ENCODE measurements around the gene RALGAPA1. TPM values are rescaled to one million over a fixed set of nuclear protein-coding genes. Genes with fewer than 3 reads are reported as not detected.
"Not testable (repeated sequence)": the region's sequence is repeated elsewhere in the genome, so short reads cannot be mapped to it uniquely, and the experiment has no call there.

RALGAPA1 gene
- total and polyA plus RNA-seq, 2 donors = 17.4 to 209 TPM

DNA sequence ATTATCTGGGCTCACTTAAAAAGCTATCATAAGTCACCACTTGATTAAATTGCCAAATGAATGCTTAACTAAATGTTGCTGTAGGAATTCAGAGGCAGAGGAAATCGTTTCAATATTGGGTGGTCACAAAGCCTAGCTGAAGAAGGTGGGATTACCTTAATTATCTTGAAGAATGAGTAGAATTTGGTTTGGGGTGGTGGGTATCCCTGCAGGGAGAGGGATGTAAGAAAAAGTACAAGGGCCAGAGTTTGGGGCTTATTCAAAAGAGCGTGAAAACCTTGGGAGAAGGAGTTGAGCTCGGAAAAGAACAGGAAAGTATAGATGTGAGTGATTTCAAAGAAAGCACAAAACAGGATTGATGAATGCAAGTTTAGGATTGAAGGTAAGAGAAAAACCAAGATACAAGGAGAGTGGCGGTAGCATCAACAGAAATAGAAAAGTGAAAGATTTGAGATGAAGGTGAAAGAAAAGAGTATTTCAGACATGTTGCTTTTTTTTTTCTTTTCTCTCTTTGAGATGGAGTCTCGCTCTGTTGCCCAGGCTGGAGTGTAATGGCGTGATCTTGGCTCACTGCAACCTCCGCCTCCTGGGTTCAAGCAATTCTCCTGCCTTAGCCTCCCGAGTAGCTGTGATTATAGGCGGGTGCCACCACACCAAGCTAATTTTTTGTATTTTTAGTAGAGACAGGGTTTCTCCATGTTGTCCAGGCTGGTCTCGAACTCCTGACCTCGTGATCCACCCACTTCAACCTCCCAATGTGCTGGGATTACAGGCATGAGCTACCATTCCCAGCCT is 18.8 kb upstream of the RALGAPA1 start:
- Histone ChIP-seq H3K36me3 (ENCODE audit: insufficient read depth) (peaks cover 3% of the 10 kb centered on the region), H3K4me1 (ENCODE audit: insufficient read depth) (no peaks in the 10 kb centered on the region), H3K27ac (ENCODE audit: low read depth) (no peak overlapping the region), H3K4me3 (ENCODE audit: low read depth, low read length) (no peak overlapping the region)
- DNase-seq (ENCODE audit: extremely low spot score) = no peak
- 92% methylated on average over 11 of the region's 11 CpGs for WGBS

DNA sequence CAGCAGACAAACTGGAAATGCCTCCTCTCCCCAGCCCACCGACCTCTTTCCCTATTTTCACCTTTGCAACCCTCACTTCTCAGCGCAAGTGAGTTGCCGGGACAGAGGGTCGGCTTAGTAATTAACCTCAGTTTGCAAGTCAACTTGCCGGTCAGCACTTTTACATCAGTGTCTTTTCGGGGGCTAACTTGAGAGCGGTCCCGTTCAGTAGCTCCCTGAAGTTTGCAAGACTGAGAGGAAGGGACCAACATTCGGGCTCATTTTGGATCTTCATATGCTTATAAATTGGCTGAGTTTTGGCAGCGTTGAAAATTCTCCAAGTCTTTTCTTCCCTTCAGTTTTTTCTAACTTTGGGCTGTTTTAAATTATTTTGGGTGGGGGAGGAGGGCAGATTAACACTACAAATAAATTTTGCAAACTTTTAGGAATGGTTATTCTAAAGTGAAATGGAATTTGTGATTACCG is 17.9 kb upstream of the RALGAPA1 start:
- DNase-seq (ENCODE audit: extremely low spot score) = no peak
- 3% methylated on average over 11 of the region's 11 CpGs for WGBS
- H3K36me3 ChIP-seq (ENCODE audit: insufficient read depth) = peaks cover 3% of the 10 kb centered on the region

DNA sequence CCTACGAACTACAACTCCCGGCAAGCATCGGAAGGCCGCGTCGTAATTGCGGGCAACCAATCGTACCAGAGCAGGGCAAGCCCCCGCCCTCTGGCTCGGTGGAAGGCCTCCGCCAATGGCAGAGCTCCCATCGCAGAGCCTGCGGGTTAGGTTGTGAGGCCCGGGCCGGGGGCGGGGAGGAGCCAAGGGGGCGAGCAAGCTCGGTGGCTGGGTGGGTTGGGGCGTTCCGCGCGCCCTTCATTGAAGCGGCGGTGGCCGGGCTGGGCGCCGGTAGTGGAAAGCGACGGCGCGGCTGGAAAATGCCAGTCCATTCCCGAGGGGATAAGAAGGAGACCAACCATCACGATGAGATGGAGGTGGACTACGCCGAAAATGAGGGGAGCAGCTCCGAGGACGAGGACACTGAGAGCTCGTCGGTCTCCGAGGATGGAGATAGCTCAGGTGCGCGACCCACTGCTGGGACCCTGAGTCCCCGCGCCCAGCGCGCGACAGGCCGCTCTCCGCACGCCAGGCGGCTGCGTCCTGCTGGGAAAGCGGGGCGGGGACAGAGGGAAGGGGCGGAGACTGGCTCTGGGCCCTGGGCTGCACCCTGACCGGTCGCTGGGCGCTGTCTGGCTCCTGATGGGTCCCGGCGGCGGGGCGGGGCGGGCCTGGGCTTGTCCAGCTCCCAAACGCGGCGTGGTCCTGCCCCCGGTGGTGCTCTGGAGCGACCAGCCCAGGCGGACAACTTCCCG is 17.3 kb upstream of the RALGAPA1 start, which contains the start of gene BRMS1L:
TSS of gene BRMS1L (plus strand) at position 121 of the 734 bp plus-strand sequence. CDS start at position 300, 179 bp downstream.
- H3K27ac ChIP-seq (ENCODE audit: low read depth) = peak within 1 kb of the TSS; percentile 95
- DNase-seq (ENCODE audit: extremely low spot score) = peak; percentile 98
- no peaks in the 10 kb centered on the region for H3K4me1 ChIP-seq (ENCODE audit: insufficient read depth)
- H3K36me3 ChIP-seq (ENCODE audit: insufficient read depth) = no peaks in the 10 kb centered on the region
- peak within 1 kb of the TSS; percentile 66 for H3K4me3 ChIP-seq (ENCODE audit: low read depth, low read length)
- WGBS = under 1% methylated on average over 70 of the region's 70 CpGs

More for the DNA sequence above, 17.9 kb upstream of the RALGAPA1 start:
- Histone ChIP-seq H3K27ac (ENCODE audit: low read depth) (no peak overlapping the region), H3K4me1 (ENCODE audit: insufficient read depth) (no peaks in the 10 kb centered on the region), H3K4me3 (ENCODE audit: low read depth, low read length) (peak overlapping the region; percentile 66)

DNA sequence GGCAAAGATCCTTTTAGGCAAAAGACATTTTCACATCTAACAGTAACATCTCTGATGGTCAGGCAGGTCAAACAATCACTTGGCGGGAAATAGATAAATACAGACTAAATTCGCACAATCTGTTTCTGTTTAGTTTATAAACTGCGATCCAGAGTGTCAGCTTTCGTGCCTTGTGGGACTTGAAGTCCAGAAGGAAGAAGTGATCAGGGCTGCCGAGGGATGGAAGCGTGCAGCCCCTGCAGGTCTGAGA is 16.8 kb upstream of the RALGAPA1 start:
- Histone ChIP-seq H3K27ac (ENCODE audit: low read depth) (no peak overlapping the region), H3K4me3 (ENCODE audit: low read depth, low read length) (peak overlapping the region; percentile 38)
- 0% methylated on average over 6 of the region's 6 CpGs for WGBS

DNA sequence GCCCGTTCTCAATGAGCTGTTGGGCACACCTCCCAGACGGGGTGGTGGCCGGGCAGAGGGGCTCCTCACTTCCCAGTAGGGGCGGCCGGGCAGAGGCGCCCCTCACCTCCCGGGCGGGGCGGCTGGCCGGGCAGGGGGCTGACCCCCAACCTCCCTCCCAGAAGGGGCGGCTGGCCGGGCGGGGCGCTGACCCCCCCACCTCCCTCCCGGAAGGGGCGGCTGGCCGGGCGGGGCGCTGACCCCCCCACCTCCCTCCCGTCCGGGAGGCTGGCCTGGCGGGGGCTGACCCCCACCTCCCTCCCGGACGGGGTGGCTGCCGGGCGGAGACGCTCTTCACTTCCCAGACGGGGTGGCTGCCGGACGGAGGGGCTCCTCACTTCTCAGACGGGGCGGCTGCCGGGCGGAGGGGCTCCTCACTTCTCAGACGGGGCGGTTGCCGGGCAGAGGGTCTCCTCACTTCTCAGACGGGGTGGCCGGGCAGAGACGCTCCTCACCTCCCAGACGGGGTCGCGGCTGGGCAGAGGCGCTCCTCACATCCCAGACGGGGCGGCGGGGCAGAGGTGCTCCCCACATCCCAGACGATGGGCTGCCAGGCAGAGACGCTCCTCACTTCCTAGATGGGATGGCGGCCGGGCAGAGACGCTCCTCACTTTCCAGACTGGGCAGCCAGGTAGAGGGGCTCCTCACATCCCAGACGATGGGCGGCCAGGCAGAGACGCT is 15.5 kb upstream of the RALGAPA1 start:
- H3K4me3 ChIP-seq (ENCODE audit: low read depth, low read length); H3K4me1 ChIP-seq (ENCODE audit: insufficient read depth); H3K27ac ChIP-seq (ENCODE audit: low read depth); H3K36me3 ChIP-seq (ENCODE audit: insufficient read depth); DNase-seq (ENCODE audit: extremely low spot score): not testable (repeated sequence)
- WGBS = 69% methylated on average over 34 of the region's 55 CpGs

More for the DNA sequence above, 16.8 kb upstream of the RALGAPA1 start:
- DNase-seq (ENCODE audit: extremely low spot score) = no peak
- H3K36me3 ChIP-seq (ENCODE audit: insufficient read depth) = no peaks in the 10 kb centered on the region
- no peaks in the 10 kb centered on the region for H3K4me1 ChIP-seq (ENCODE audit: insufficient read depth)

DNA sequence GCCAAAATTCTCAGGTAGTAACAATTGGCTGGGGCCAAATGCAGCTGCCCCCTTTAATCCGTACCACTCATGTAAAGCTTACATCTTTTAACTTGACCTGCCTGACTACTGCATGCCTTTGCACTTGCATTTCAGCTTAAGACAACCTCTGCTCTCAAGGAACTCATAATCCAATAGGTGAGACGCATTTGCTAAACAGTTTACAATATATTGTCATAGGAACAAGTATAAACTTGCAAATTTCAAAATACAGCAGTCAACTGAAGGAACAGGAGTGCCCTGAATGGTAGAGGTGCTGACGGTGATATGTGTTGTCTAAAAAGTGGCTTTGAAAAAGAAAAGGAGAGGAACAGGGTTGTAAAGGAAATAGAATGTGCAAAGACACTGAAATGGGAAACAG is 13.4 kb upstream of the RALGAPA1 start:
- Histone ChIP-seq H3K4me3 (ENCODE audit: low read depth, low read length) (no peak overlapping the region), H3K27ac (ENCODE audit: low read depth) (peak overlapping the region; percentile 41), H3K36me3 (ENCODE audit: insufficient read depth) (no peaks in the 10 kb centered on the region), H3K4me1 (ENCODE audit: insufficient read depth) (peaks cover 2% of the 10 kb centered on the region)
- 59% methylated on average over 3 of the region's 3 CpGs for WGBS
- no peak for DNase-seq (ENCODE audit: extremely low spot score)

DNA sequence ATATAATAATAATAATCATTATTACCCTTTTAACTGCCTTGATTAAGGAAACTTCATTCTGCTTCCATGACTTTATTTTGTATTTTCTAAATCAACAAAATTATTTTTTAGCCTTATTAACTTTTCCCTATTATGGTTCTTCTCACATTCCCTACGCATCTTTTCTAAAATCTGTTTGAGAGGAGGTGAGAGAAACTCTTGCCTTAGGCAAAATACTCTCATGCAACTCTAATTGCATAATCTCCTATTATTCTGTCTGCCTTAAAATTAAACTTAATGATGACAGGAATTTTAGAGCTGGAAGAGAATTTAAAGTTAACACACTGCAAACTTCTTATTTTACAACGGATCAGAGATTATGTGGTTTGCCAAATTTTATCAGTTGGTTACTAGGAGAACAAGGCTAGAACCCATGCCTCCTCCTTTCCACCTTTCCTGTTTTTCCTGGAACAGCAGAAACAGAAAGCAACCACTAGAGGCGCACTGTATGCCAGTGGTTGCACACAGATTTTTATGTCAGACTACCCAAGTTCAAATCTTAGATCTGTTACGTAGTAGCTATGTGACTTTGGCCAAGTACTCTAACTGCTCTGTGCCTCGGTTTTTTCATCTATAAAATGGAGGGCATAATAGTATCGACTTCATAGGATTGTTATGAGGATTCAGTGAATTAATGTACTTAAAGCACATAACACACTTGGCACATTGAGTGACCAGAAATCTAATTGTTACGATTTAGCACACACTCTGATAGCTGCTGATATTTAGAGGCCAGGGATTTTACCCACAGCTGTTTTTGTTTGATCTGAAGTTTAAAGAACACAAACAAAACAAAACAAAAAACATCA is 12.7 kb upstream of the RALGAPA1 start:
- no peak for DNase-seq (ENCODE audit: extremely low spot score)
- 24% methylated on average over 7 of the region's 7 CpGs for WGBS

DNA sequence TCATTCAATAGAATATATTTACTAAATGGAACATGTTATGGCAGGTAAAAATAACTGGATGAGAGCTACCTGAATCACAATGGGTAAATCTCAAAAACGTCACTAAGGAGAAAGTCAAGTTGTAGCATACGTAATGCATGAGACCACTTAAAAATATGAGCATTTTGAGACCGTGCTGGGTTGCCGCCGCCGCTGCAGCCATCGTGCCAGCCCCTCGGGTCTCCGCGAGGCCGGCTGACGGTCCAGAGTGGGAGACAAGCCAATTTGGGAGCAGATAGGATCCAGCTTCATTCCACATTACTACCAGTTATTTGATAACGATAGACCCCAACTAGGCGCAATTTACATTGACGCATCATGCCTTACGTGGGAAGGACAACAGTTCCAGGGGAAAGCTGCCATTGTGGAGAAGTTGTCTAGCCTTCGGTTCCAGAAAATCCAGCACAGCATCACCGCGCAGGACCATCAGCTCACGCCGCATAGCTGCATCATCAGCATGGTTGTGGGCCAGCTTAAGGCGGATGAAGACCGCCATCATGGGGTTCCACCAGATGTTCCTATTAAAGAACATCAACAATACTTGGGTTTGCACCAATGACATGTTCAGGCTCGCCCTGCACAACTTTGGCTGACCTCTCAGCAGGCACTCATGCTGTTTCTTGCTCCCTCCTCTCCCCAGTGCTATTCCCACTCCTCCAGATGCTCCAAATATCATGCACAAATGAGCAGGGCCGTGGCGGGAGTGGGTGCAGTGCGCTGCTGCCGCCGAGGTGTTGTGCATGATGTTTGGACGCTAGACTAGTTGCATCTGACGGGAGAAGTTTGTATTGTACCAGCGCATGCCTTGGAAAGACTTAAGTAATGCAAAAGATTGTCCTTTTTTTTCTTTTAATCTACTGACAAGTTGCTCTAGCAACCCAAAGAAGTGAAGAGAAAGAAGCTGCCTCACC is 10.8 kb upstream of the RALGAPA1 start:
- Histone ChIP-seq H3K36me3 (ENCODE audit: insufficient read depth) (no peaks in the 10 kb centered on the region), H3K4me3 (ENCODE audit: low read depth, low read length) (no peak overlapping the region), H3K4me1 (ENCODE audit: insufficient read depth) (peaks cover 2% of the 10 kb centered on the region), H3K27ac (ENCODE audit: low read depth) (no peak overlapping the region)
- DNase-seq (ENCODE audit: extremely low spot score) = no peak
- WGBS = 90% methylated on average over 32 of the region's 32 CpGs

More for the DNA sequence above, 12.7 kb upstream of the RALGAPA1 start:
- H3K36me3 ChIP-seq (ENCODE audit: insufficient read depth) = no peaks in the 10 kb centered on the region
- peak overlapping the region; percentile 38 for H3K27ac ChIP-seq (ENCODE audit: low read depth)
- no peak overlapping the region for H3K4me3 ChIP-seq (ENCODE audit: low read depth, low read length)
- peaks cover 2% of the 10 kb centered on the region for H3K4me1 ChIP-seq (ENCODE audit: insufficient read depth)

DNA sequence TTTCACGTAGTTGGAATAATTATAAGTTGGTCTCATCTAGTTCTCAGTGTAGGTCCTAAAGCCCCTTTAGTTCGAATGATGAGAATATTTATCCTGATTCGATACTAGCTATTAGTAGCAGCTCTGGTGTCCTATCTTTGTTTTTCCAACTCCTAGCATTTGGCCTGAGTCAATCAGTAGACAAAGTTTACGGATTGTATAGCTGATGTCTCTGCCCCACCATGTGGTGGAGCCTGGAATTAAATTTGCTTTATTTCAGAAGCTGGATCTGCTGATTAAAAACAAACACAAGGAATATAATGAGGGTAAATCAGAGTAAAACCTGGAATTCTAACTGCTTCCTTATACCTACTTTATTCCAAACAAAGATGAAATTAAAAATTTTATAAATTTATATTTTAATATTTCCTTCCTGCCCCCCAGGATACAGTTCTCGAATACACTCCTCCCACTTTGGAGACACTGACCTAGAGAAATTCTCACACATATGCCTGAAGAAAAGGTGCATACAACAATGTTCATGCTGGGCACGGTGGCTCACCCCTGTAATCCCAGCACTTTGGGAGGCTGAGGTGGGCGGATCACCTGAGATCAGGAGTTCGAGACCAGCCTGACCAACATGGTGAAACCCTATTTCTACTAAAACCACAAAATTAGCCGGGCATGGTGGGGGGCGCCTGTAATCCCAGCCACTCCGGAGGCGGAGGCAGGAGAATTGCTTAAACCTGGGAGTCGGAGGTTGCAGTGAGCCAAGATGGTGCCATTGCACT is 9.4 kb upstream of the RALGAPA1 start:
- DNase-seq (ENCODE audit: extremely low spot score) = no peak
- Histone ChIP-seq H3K4me3 (ENCODE audit: low read depth, low read length) (no peak overlapping the region), H3K4me1 (ENCODE audit: insufficient read depth) (peaks cover 2% of the 10 kb centered on the region), H3K27ac (ENCODE audit: low read depth) (no peak overlapping the region), H3K36me3 (ENCODE audit: insufficient read depth) (no peaks in the 10 kb centered on the region)
- WGBS = 74% methylated on average over 13 of the region's 13 CpGs

DNA sequence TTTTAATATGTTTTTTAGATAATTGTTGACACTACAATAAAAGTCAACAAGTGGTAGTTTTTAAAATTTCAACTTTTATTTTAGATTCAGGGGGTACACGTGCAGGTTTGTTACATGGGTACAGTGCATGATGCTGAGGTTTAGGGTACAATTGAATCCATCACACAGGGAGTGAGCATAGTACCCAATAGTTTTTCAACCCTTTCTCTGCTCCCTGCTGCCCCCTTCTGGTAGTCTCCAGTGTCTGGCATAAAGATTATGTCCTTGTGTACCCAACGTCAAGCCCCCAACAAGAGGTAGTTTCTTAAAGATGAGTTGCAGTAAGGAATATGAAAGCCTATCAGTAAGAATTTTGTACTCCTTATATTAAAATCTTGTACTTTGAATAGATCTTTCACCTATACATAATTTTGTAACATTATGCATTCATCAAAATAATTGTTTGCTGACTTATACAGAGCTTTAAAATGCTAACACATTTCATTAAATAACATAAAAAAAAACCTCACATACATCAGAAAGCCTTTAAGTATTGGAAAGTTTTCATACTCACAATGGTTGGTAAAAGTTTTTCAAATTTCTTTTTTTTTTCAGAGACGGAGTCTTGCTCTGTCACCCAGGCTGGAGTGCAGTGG is 5.4 kb upstream of the RALGAPA1 start:
- no peak overlapping the region for H3K4me3 ChIP-seq (ENCODE audit: low read depth, low read length)
- no peaks in the 10 kb centered on the region for H3K36me3 ChIP-seq (ENCODE audit: insufficient read depth)
- DNase-seq (ENCODE audit: extremely low spot score) = no peak
- H3K4me1 ChIP-seq (ENCODE audit: insufficient read depth) = no peaks in the 10 kb centered on the region
- H3K27ac ChIP-seq (ENCODE audit: low read depth) = no peak overlapping the region
- WGBS = 33% methylated on average over 3 of the region's 3 CpGs

DNA sequence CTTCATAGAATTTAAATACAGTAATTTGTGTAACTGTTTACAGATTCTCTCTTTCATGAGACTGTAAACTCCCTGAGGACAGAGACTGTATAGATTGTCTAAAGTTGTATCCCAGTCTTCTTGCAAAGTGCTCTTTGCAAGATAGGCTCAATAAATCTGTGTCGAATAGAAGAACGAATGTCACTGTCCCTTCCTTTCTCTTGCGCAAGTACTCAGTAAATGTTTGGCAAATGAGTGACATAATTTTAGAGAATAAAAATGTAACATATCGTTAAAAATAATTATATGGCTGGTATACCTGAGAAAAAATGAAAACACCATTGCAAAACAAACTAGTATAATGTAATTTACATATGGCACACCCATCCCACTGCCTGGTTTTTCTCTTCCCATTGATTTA is 1.9 kb upstream of the RALGAPA1 start:
- Histone ChIP-seq H3K4me3 (ENCODE audit: low read depth, low read length) (no peak overlapping the region), H3K27ac (ENCODE audit: low read depth) (no peak overlapping the region), H3K4me1 (ENCODE audit: insufficient read depth) (no peaks in the 10 kb centered on the region), H3K36me3 (ENCODE audit: insufficient read depth) (no peaks in the 10 kb centered on the region)
- DNase-seq (ENCODE audit: extremely low spot score) = no peak
- whole genome bisulfite sequencing = 94% methylated on average over 4 of the region's 4 CpGs
